ENCODE measurements around the gene GHDC. TPM values are rescaled to one million over a fixed set of nuclear protein-coding genes. Genes with fewer than 3 reads are reported as not detected.

GHDC gene
- total and polyA plus RNA-seq, 2 donors from 2014 or later = 37.0 to 41.2 TPM

- H3K36me3 ChIP-seq (ENCODE audit: control insufficient read depth in 2 of 3, insufficient read depth in 3 of 3, low read length in 3 of 3) = peaks cover 0 to 4% (median 0%) of the 10 kb centered on the region in 3 donors
- no peak for FAIRE-seq
- no peak overlapping the region for H3K4me3 ChIP-seq (ENCODE audit: low read length in 3 of 3)
- H3K9me3 ChIP-seq (ENCODE audit: control insufficient read depth in 2 of 3, insufficient read depth in 1 of 3, low read length in 3 of 3) = no peaks in the 10 kb centered on the region
- H3K9ac ChIP-seq (ENCODE audit: low read length in 3 of 3) = no peak overlapping the region
- no peaks in the 10 kb centered on the region for H3K27me3 ChIP-seq (ENCODE audit: control insufficient read depth, insufficient read depth, low read length)
- H3K27ac ChIP-seq (ENCODE audit: low read depth in 2 of 2, low read length in 2 of 2) = no peak overlapping the region
- peaks cover 0 to 28% (median 26%) of the 10 kb centered on the region in 3 donors for H3K4me1 ChIP-seq (ENCODE audit: control insufficient read depth in 2 of 3, insufficient read depth in 2 of 3, low read depth in 1 of 3, low read length in 3 of 3)
- intact Hi-C loops (cut with DNase I) = no loop called here
- no peak for TF ChIP-seq CTCF (IDR thresholded peaks at IDR 0.05; ENCODE audit: borderline replicate concordance, extremely low read depth, insufficient read depth)
- DNase-seq = no peak
These were observed 3.4 kb upstream of the GHDC start for GRCh38 chr17:42197564-42198156.

GRCh38 chr17:42193216-42193968, 902 bp downstream of the GHDC start:
- no peak for FAIRE-seq

GRCh38 chr17:42192189-42193126, 1.8 kb downstream of the GHDC start:
- FAIRE-seq (no peak), DNase-seq (peak in 1 of 5 donors; percentile 67)
- TF ChIP-seq CTCF (IDR thresholded peaks at IDR 0.05; ENCODE audit: borderline replicate concordance, extremely low read depth, insufficient read depth) = no peak
- H3K9me3 ChIP-seq (ENCODE audit: control insufficient read depth in 2 of 3, insufficient read depth in 1 of 3, low read length in 3 of 3) = no peaks in the 10 kb centered on the region
- H3K27ac ChIP-seq (ENCODE audit: low read depth in 2 of 2, low read length in 2 of 2) = no peak overlapping the region
- H3K9ac ChIP-seq (ENCODE audit: low read length in 3 of 3) = no peak overlapping the region
- no peak overlapping the region for H3K4me3 ChIP-seq (ENCODE audit: low read length in 3 of 3)
- intact Hi-C loops (cut with DNase I) = no loop called here
- H3K36me3 ChIP-seq (ENCODE audit: control insufficient read depth in 2 of 3, insufficient read depth in 3 of 3, low read length in 3 of 3) = no peaks in the 10 kb centered on the region
- no peaks in the 10 kb centered on the region for H3K27me3 ChIP-seq (ENCODE audit: control insufficient read depth, insufficient read depth, low read length)
- peaks cover 0 to 13% (median 10%) of the 10 kb centered on the region in 3 donors for H3K4me1 ChIP-seq (ENCODE audit: control insufficient read depth in 2 of 3, insufficient read depth in 2 of 3, low read depth in 1 of 3, low read length in 3 of 3)

More at GRCh38 chr17:42193216-42193968, 902 bp downstream of the GHDC start:
- Histone ChIP-seq H3K4me3 (ENCODE audit: low read length in 3 of 3) (peak overlapping the region; percentile 89 to 97 (median 94)), H3K9me3 (ENCODE audit: control insufficient read depth in 2 of 3, insufficient read depth in 1 of 3, low read length in 3 of 3) (no peaks in the 10 kb centered on the region), H3K27ac (ENCODE audit: low read depth in 2 of 2, low read length in 2 of 2) (no peak overlapping the region), H3K4me1 (ENCODE audit: control insufficient read depth in 2 of 3, insufficient read depth in 2 of 3, low read depth in 1 of 3, low read length in 3 of 3) (peaks cover 0 to 13% (median 10%) of the 10 kb centered on the region in 3 donors), H3K27me3 (ENCODE audit: control insufficient read depth, insufficient read depth, low read length) (no peaks in the 10 kb centered on the region), H3K9ac (ENCODE audit: low read length in 3 of 3) (peak overlapping the region; percentile 66 to 96 (median 94)), H3K36me3 (ENCODE audit: control insufficient read depth in 2 of 3, insufficient read depth in 3 of 3, low read length in 3 of 3) (no peaks in the 10 kb centered on the region)
- DNase-seq = peak in 1 of 5 donors; percentile 67
- no peak for TF ChIP-seq CTCF (IDR thresholded peaks at IDR 0.05; ENCODE audit: borderline replicate concordance, extremely low read depth, insufficient read depth)
- intact Hi-C loops (cut with DNase I) = no loop called here

Data from kidney (tissue), 14 donors.